GM19035 (cell line): ENCODE measurements around the gene BRINP3.
A peak's percentile ranks its signal among the peaks of the same experiment; 100 is the strongest.

ENCODE experiments used
- ATAC-seq: cut with Tn5 transposase; IDR thresholded peaks from one replicate; pipeline ENCODE4 v1.9.1; 2021; ENCODE audit not compliant: unreplicated experiment

The BRINP3 gene

DNA sequence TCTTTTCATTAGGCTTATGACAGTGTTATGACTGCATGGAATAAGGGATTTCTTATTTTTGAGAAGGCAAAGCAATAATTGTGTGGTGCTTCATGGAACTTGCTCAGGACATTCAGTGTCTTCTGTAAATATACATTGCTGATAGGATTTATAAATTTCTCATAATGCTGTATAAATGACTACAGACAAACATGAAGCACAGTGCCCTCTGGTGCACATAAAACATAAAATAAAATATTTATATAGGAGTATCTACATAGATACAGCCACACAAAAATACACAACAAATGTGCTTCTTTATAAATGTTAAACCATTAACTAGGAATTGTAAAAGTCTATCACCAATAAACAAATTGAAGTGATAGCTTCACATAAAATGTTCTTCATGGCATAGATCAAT is 24.1 kb downstream of the BRINP3 start:
- no peak for ATAC-seq

DNA sequence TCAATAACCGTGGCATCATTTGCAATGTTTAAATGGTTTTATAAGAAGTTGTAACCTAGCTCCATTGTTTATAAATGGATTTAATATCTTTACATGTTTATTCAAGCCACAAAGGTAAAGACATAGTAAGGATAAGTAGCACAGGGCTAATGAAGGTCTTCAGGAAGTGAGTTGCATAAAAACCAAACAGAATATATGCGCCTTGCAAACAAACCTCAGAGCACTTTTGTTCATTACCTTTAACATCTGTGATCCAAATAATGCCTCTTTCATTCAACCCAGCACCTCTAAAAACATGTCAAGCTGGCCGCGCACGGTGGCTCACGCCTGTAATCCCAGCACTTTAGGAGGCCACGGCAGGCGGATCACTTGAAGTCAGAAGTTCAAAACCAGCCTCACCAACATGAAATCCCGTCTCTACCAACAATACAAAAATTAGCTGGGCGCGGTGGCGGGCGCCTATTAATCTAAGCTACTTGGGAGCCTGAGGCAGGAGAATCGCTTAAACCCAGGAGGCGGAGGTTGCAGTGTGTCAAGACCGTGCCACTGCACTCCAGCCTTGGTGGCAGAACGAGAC is 25.3 kb downstream of the BRINP3 start:
- no peak for ATAC-seq

GRCh38 chr1:190444464-190444863 is 33.2 kb downstream of the BRINP3 start:
- no peak for ATAC-seq

DNA sequence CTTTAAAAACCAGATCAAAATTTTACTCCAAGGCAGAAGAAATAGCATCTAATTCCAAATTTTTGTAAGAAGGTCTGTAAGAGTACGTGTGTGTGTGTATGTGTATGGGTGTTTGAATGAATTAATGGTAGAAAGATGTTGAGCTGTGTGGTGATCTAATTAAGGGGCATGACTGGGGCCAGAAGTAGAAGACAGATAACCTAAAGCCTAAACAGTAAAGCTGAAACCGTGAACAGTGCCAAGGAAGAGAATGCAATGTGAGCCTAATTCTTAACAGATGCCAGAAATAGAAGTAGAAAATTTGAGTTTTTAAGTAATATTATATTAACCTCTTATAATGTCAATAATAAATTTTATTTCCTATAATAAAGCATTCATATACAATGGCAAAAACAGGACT is 38.2 kb downstream of the BRINP3 start:
- no peak for ATAC-seq

GRCh38 chr1:190436615-190437014 is 41.0 kb downstream of the BRINP3 start:
- peak; percentile 56 for ATAC-seq

- ATAC-seq = no peak
These were observed 47.7 kb downstream of the BRINP3 start for GRCh38 chr1:190429932-190430331.

DNA sequence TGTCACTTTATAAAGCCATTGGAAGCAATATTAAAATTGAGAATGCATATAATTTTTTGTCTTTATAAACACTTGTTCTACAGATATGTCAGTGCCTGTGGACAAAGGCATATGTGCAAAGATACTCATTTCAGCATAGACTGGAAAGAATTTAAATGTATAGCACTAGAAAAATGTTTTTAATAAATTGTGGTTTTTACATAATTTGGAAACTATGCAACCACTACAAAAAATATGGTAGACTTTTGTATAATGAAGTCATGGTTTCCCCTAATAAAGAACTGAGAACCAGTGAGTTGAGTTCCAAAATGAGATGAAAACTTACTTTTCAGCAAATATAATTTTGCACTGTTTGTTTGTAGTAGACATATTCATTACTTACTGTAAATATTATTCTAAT is 48.5 kb downstream of the BRINP3 start:
- ATAC-seq = no peak

DNA sequence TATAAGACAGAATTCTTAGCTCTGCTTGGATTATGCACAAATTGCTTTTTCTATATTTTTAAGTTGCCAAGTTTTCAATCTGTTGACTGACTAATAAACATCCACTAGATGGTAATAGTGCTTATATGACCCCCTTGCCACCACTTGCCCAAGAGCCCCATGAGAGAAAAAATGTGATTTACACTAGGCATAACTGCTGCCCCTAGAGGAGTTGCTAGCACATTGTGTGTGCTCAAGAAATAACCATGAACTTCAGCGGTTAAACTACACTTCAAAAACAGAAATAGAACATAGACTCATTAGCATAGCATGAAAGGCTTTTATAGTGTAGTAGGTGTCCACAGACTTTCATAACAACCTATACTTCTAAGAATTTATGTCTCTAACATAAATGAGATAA is 61.4 kb downstream of the BRINP3 start:
- no peak for ATAC-seq

DNA sequence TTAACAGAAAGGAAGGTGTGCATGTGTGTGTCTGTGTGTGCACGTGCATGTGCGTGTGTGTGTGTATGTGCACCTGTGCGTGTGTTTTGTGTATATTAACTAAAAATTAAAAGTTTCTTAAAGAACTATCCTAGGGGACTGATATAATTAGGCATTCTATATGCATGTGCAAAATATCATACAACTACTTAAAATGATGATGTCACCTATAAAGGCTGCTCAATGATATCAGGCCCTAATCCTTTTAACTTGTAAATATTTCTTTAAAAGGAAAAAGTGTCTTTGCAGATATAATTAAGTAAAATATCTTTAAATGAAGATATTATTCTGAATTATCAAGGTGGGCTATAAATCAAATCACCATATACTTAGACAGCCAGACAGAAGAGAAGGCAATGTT is 64.5 kb downstream of the BRINP3 start:
- no peak for ATAC-seq

- no peak for ATAC-seq
These were observed 74.3 kb downstream of the BRINP3 start for GRCh38 chr1:190403402-190403801.

- ATAC-seq = no peak
These were observed 78.4 kb downstream of the BRINP3 start for GRCh38 chr1:190399233-190399632.

DNA sequence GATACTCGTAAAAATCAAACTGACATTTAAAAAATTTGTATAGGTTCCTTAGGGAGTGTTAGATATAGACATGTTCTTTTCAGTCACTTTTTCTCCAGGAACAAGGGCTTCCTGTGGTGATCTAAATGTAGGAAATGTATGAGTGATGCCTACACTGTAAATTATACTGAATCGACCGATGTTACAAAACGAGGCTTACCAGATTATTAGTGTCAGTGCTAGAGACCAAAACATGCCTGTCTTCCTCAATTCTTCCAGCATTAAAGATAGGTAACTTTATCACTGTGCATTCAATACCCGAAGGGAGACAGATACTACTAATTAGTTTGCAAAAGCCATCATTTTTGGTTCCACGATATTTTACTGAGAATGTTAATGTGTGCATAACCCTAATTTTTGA is 86.1 kb downstream of the BRINP3 start:
- no peak for ATAC-seq

DNA sequence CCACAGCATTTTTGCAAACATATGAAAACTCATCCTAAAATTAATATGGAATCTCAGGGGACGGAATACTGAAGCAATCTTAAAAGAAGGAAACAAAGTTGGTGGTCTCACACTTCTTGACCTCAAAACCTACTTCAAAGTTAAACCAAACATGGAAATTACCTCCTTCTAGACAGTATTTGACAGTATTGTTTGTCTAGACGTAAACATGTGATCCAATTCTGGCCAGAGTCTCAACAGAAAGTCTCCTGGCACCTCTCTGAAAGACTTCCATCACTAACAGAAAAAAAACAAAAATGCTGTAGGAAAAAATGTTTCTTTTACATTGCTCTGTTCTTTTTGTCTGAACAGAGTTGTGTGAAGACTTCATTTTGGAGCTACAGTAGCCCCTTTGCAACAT is 99.7 kb downstream of the BRINP3 start:
- no peak for ATAC-seq

GRCh38 chr1:190377294-190377693 is 100.4 kb downstream of the BRINP3 start:
- no peak for ATAC-seq

GRCh38 chr1:190376044-190376443 is 101.6 kb downstream of the BRINP3 start:
- ATAC-seq = no peak

GRCh38 chr1:190373705-190374336 is 103.8 kb downstream of the BRINP3 start:
- peak; percentile 89 for ATAC-seq

DNA sequence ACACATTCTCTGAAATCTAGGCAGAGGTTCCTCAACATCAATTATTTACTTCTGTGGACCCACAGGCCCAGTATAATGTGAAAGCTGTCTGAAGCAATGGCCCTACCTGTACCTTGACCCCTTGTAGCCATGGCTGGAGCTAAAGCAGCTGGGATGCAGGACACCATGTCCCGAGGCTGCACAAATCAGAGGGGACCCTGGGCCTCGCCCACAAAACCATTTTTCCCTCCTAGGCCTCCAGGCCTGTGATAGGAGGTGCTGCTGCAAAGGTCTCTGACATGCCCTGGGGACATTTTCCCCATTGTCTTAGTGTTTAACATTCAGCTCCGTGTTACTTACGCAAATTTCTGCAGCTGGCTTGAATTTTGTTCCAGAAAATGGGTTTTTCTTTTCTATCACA is 110.5 kb downstream of the BRINP3 start:
- no peak for ATAC-seq

DNA sequence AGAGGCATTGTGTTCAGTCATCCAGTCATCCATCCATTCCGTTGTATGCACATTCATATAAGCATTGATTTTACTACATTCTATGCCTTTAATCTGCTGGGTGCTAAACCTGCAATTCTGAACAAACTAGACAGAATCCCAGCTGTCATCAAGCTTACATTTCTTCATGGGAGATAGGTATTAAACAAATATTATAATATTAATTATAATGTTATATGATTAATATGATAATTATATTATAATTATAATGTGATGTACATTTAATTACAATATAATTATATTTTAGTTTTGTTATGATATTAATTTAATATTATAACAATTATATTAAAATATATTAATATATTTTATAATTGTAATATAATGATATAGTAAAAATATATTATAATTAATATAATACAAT is 112.4 kb downstream of the BRINP3 start:
- ATAC-seq = no peak

- ATAC-seq = no peak
These were observed 124.0 kb downstream of the BRINP3 start for GRCh38 chr1:190353538-190354101.

GRCh38 chr1:190344454-190344853 is 133.2 kb downstream of the BRINP3 start:
- ATAC-seq = no peak

GRCh38 chr1:190338829-190339228 is 138.8 kb downstream of the BRINP3 start:
- no peak for ATAC-seq

GRCh38 chr1:190328871-190329270 is 148.8 kb downstream of the BRINP3 start:
- ATAC-seq = no peak

DNA sequence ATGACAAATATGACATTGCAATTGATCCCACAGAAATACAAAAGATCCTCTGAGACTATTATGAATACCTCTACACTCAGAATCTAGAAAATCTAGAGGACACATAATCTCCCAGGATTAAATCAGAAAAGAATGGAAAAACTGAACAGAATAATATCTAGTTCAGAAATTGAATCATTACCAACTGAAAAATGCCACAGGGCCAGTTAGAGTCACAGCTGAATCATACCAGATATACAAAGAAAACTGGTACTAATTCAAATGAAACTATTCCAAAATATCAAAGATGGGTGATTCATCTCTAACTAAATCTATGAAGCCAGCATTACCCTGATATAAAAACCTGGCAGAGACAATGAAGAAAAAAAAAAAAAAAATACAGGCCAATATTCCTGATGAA is 149.3 kb downstream of the BRINP3 start:
- no peak for ATAC-seq
